GM12891 (cell line): Measurements from ENCODE around the gene TFB1M.

Source experiments
- PAX5 ChIP-seq: IDR thresholded peaks from 2 replicates; pipeline ENCODE4 v1.6.1; 2011; ENCODE audit warnings: low read length, moderate library complexity, mild to moderate bottlenecking; ENCODE audit not compliant: insufficient read depth, severe bottlenecking
- POLR2A ChIP-seq: IDR thresholded peaks from 2 replicates; pipeline ENCODE4 v1.6.1; 2011; ENCODE audit warnings: low read depth, low read length, control low read depth
- POLR2AphosphoS5 ChIP-seq: IDR thresholded peaks from 2 replicates; pipeline ENCODE4 v1.6.1; 2011; ENCODE audit warnings: low read depth, low read length, control low read depth
- SPI1 ChIP-seq: IDR thresholded peaks from 2 replicates; pipeline ENCODE4 v1.6.1; 2011; ENCODE audit warnings: low read depth, low read length, control low read depth
- TAF1 ChIP-seq: IDR thresholded peaks from 2 replicates; pipeline ENCODE4 v1.6.1; 2011; ENCODE audit warnings: low read depth, low read length, control low read depth

DNA sequence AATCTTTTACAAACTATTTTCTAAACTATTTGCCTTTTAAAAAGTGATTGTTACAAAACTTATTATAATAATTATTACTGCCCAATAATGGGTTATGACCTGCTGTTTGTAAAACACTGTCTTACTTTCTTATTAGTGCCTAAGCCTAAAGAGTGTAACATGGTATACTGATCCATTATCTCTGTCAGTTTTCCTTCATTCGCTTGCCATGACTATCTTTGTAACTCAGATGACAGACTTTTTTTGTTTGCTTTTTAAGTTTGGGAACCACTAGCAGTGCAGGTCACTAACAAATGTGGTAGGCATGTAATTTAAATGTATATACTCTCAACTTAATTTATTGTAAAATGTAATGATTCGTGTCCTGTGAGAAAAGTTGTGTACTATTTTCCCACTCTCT is 9.9 kb upstream of the TFB1M start:
- TF ChIP-seq POLR2AphosphoS5 (no peak), POLR2A (no peak), TAF1 (no peak), PAX5 (no peak), SPI1 (no peak)
